ENCODE data around the gene ITGA2B. TPM values are rescaled to one million over a fixed set of nuclear protein-coding genes. Genes with fewer than 3 reads are reported as not detected.

The ITGA2B gene
- total and polyA plus RNA-seq, 2 of the 13 experiments (the other 11 are each of a cell fraction or from before 2014, with no cell fraction given), result 0.38 to 1.1 TPM

DNA sequence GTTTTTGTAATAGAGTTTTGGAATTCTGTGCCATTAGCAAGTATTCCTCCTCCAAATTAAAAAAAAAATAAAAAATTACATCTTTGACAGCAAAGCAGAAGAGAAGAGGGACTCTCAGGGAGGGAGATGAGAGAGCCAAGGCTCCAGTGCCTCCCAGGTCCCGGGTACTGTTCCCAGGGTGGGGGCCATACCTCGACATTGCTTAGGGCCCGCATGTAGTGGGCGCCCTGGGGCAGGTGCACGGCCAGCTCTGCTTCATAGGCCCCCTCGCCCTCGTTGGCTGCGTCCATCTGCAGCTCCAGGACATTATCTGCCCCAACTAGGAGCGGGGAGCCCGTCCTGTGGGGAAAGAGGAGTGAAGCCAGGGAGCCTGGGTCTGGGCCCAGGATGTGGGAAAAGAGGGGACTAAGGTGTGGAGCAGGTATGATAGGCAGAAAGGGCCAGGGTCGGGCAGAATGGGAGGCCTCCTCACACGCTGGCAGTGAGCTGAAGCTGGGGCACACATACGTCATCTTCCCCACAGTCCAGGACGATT, 11.2 kb downstream of the ITGA2B start (continued):
- TF ChIP-seq, protein P1, sequence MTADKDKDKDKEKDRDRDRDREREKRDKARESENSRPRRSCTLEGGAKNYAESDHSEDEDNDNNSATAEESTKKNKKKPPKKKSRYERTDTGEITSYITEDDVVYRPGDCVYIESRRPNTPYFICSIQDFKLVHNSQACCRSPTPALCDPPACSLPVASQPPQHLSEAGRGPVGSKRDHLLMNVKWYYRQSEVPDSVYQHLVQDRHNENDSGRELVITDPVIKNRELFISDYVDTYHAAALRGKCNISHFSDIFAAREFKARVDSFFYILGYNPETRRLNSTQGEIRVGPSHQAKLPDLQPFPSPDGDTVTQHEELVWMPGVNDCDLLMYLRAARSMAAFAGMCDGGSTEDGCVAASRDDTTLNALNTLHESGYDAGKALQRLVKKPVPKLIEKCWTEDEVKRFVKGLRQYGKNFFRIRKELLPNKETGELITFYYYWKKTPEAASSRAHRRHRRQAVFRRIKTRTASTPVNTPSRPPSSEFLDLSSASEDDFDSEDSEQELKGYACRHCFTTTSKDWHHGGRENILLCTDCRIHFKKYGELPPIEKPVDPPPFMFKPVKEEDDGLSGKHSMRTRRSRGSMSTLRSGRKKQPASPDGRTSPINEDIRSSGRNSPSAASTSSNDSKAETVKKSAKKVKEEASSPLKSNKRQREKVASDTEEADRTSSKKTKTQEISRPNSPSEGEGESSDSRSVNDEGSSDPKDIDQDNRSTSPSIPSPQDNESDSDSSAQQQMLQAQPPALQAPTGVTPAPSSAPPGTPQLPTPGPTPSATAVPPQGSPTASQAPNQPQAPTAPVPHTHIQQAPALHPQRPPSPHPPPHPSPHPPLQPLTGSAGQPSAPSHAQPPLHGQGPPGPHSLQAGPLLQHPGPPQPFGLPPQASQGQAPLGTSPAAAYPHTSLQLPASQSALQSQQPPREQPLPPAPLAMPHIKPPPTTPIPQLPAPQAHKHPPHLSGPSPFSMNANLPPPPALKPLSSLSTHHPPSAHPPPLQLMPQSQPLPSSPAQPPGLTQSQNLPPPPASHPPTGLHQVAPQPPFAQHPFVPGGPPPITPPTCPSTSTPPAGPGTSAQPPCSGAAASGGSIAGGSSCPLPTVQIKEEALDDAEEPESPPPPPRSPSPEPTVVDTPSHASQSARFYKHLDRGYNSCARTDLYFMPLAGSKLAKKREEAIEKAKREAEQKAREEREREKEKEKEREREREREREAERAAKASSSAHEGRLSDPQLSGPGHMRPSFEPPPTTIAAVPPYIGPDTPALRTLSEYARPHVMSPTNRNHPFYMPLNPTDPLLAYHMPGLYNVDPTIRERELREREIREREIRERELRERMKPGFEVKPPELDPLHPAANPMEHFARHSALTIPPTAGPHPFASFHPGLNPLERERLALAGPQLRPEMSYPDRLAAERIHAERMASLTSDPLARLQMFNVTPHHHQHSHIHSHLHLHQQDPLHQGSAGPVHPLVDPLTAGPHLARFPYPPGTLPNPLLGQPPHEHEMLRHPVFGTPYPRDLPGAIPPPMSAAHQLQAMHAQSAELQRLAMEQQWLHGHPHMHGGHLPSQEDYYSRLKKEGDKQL (CRISPR knock-in tag; IDR thresholded peaks at IDR 0.05; ENCODE audit: low read depth), result no peak
- TF ChIP-seq, protein P2, sequence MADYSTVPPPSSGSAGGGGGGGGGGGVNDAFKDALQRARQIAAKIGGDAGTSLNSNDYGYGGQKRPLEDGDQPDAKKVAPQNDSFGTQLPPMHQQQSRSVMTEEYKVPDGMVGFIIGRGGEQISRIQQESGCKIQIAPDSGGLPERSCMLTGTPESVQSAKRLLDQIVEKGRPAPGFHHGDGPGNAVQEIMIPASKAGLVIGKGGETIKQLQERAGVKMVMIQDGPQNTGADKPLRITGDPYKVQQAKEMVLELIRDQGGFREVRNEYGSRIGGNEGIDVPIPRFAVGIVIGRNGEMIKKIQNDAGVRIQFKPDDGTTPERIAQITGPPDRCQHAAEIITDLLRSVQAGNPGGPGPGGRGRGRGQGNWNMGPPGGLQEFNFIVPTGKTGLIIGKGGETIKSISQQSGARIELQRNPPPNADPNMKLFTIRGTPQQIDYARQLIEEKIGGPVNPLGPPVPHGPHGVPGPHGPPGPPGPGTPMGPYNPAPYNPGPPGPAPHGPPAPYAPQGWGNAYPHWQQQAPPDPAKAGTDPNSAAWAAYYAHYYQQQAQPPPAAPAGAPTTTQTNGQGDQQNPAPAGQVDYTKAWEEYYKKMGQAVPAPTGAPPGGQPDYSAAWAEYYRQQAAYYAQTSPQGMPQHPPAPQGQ (CRISPR knock-in tag; IDR thresholded peaks at IDR 0.05; ENCODE audit: borderline replicate concordance), result no peak

DNA sequence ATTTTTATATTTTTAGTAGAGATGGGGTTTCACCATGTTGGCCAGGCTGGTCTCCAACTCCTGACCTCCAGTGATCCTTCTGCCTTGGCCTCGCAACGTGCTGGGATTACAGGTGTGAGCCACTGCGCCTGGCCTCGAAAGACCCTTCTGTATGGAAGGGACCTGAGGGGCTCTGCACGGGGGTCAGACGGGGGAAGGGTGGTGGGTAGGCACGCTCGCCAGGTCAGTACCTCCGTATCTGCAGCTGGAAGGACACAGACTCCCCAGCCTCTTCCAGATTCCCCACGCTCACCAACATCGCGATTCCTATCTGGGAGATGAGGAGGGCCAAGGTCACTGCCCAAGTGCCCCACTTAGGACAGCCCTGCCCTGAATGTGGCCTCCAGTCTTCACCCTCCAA, 12.7 kb downstream of the ITGA2B start:
- no TSS peak for BruUV-seq (replicated peaks)
- FAIRE-seq (no peak), ATAC-seq (no peak), DNase-seq (ENCODE audit: low spot score) (no peak)
- POLR2A ChIA-PET, result interaction anchor here (2.8 kb wide), 1 partner anchor 8 kb away, joined by 12 read pairs; no protein-coding TSS in a partner anchor
- no peak overlapping the region for H2AFZ ChIP-seq (ENCODE audit: low read length)
- H3K9ac ChIP-seq (ENCODE audit: insufficient read depth, low read depth, low read length), result no peak overlapping the region
- no peak overlapping the region for H3K4me3 ChIP-seq (replicated peaks in 1 of 3; ENCODE audit: insufficient read depth in 1 of 3, low read depth in 2 of 3, low read length in 3 of 3)
- H3K4me2 ChIP-seq (ENCODE audit: low read depth, low read length), result no peak overlapping the region
- 70% methylated on average over 12 of the region's 12 CpGs for WGBS (ENCODE audit: low lambda C conversion rate)
- no peaks in the 10 kb centered on the region for H3K79me2 ChIP-seq (ENCODE audit: insufficient read depth, low read length)
- in situ Hi-C loops (cut with HindIII; ENCODE audit: extremely low pct_ligation_motif_present, low pct_unique_long_range_greater_than_20kb) (no loop called here), intact Hi-C loops (cut with micrococcal nuclease; ENCODE audit: unreplicated experiment) (no loop called here)
- no peak overlapping the region for H3K27ac ChIP-seq (ENCODE audit: extremely low read length, insufficient read depth, low read length)
- no peaks in the 10 kb centered on the region for H3K36me3 ChIP-seq (replicated peaks in 1 of 2; ENCODE audit: control insufficient read depth in 1 of 2, insufficient read depth in 2 of 2, low read length in 2 of 2)
- CTCF ChIA-PET (ENCODE audit: low intra/inter-chr PET ratio, low total read pairs), result no interaction called here
- H3K9me3 ChIP-seq (ENCODE audit: low read length), result no peaks in the 10 kb centered on the region
- no peaks in the 10 kb centered on the region; the same call in 1 of the 2 replicates for H4K20me1 ChIP-seq (ENCODE audit: insufficient read depth, low read length)
- H3K4me1 ChIP-seq (ENCODE audit: insufficient read depth, low read length), result peaks cover 44% of the 10 kb centered on the region
- H3K27me3 ChIP-seq (ENCODE audit: control insufficient read depth in 1 of 2, insufficient read depth in 2 of 2, low read length in 2 of 2), result peaks cover 8 to 33% of the 10 kb centered on the region in 2 experiments
- TF ChIP-seq, protein P3, sequence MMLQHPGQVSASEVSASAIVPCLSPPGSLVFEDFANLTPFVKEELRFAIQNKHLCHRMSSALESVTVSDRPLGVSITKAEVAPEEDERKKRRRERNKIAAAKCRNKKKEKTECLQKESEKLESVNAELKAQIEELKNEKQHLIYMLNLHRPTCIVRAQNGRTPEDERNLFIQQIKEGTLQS (CRISPR knock-in tag; IDR thresholded peaks at IDR 0.05), result no peak
- 0 out of 2 replicates have a peak, but pooled peaks have one; percentile 32 for TF ChIP-seq WIZ (CRISPR knock-in tag; IDR thresholded peaks at IDR 0.05)
- no peak for TF ChIP-seq RFX3 (CRISPR knock-in tag; IDR thresholded peaks at IDR 0.05)
- no peak for TF ChIP-seq ZNF17 (CRISPR knock-in tag; IDR thresholded peaks at IDR 0.05)
- no peak for TF ChIP-seq AGO1 (IDR thresholded peaks at IDR 0.05; ENCODE audit: low read depth, low read length, poor library complexity, severe bottlenecking)
- TF ChIP-seq, protein P4, sequence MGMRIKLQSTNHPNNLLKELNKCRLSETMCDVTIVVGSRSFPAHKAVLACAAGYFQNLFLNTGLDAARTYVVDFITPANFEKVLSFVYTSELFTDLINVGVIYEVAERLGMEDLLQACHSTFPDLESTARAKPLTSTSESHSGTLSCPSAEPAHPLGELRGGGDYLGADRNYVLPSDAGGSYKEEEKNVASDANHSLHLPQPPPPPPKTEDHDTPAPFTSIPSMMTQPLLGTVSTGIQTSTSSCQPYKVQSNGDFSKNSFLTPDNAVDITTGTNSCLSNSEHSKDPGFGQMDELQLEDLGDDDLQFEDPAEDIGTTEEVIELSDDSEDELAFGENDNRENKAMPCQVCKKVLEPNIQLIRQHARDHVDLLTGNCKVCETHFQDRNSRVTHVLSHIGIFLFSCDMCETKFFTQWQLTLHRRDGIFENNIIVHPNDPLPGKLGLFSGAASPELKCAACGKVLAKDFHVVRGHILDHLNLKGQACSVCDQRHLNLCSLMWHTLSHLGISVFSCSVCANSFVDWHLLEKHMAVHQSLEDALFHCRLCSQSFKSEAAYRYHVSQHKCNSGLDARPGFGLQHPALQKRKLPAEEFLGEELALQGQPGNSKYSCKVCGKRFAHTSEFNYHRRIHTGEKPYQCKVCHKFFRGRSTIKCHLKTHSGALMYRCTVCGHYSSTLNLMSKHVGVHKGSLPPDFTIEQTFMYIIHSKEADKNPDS (CRISPR knock-in tag; IDR thresholded peaks at IDR 0.05), result no peak
- TF ChIP-seq ARNTL (CRISPR knock-in tag; IDR thresholded peaks at IDR 0.05), result no peak
